Activated CD4-positive, CD25-positive, alpha-beta regulatory T cell (primary cell): ENCODE data around the gene LSM3.

Experiments
- DNase-seq, 4 experiments: peaks; one replicate each; lab custom pipeline; 2025; lab: John Stamatoyannopoulos, UW

LSM3 gene

GRCh38 chr3:14143271-14144225 lies 35.1 kb upstream of the LSM3 start:
- DNase-seq: no peak

GRCh38 chr3:14144423-14145075 lies 34.1 kb upstream of the LSM3 start:
- DNase-seq: peak in 2 of 4 experiments; percentile 33 to 44

GRCh38 chr3:14145236-14145635 lies 33.4 kb upstream of the LSM3 start:
- no peak for DNase-seq

GRCh38 chr3:14145670-14146380 lies 32.8 kb upstream of the LSM3 start:
- DNase-seq: no peak

GRCh38 chr3:14146381-14147065 lies 32.1 kb upstream of the LSM3 start:
- DNase-seq: no peak

- DNase-seq: no peak
Measured at GRCh38 chr3:14147066-14147435, 31.6 kb upstream of the LSM3 start.

- DNase-seq: no peak
Measured at GRCh38 chr3:14147617-14148016, 31.0 kb upstream of the LSM3 start.

- no peak for DNase-seq
Measured at GRCh38 chr3:14148041-14148985, 30.3 kb upstream of the LSM3 start.

GRCh38 chr3:14150078-14150477 lies 28.5 kb upstream of the LSM3 start:
- DNase-seq: no peak

GRCh38 chr3:14150491-14151230 lies 28.0 kb upstream of the LSM3 start:
- DNase-seq: no peak

GRCh38 chr3:14151471-14152083 lies 27.0 kb upstream of the LSM3 start:
- no peak for DNase-seq

GRCh38 chr3:14152233-14152962 lies 26.2 kb upstream of the LSM3 start:
- DNase-seq: no peak

GRCh38 chr3:14152963-14153355 lies 25.7 kb upstream of the LSM3 start:
- no peak for DNase-seq

GRCh38 chr3:14153663-14154062 lies 25.0 kb upstream of the LSM3 start:
- DNase-seq: no peak

GRCh38 chr3:14154276-14154675 lies 24.3 kb upstream of the LSM3 start:
- DNase-seq: no peak

GRCh38 chr3:14154895-14155440 lies 23.6 kb upstream of the LSM3 start:
- DNase-seq: no peak

GRCh38 chr3:14156201-14156600 lies 22.4 kb upstream of the LSM3 start:
- no peak for DNase-seq

- DNase-seq: no peak
Measured at GRCh38 chr3:14156843-14157561, 21.6 kb upstream of the LSM3 start.
